ENCODE results near the gene CARD19.
"Not testable (repeated sequence)": the region's sequence is repeated elsewhere in the genome, so short reads cannot be mapped to it uniquely, and the experiment has no call there.

CARD19 gene

GRCh38 chr9:93100276-93100636, 4.2 kb downstream of the CARD19 start:
- Histone ChIP-seq H3F3A (ENCODE audit: control insufficient read depth, insufficient read depth) (0 out of 2 replicates have a peak, but pooled peaks cover 6% of the 10 kb centered on the region), H3K79me2 (ENCODE audit: control insufficient read depth, low read length) (peaks cover 16% of the 10 kb centered on the region)

GRCh38 chr9:93101086-93101485, 5.1 kb downstream of the CARD19 start:
- peaks cover 17% of the 10 kb centered on the region for H3K4me1 ChIP-seq (ENCODE audit: control insufficient read depth, low read length)
- H3F3A ChIP-seq (ENCODE audit: control insufficient read depth, insufficient read depth); H3K27me3 ChIP-seq (ENCODE audit: control insufficient read depth, low read length); H4K20me1 ChIP-seq (ENCODE audit: control insufficient read depth, insufficient read depth, low read depth, low read length); H3K9me3 ChIP-seq (ENCODE audit: control insufficient read depth, insufficient read depth, low read length); H3K4me2 ChIP-seq (ENCODE audit: low read length); H3K36me3 ChIP-seq (ENCODE audit: control insufficient read depth, low read length); H3K9me2 ChIP-seq (replicated peaks; ENCODE audit: control insufficient read depth, low read length); H3K4me3 ChIP-seq (ENCODE audit: low read length); H3K27ac ChIP-seq (ENCODE audit: low read depth, low read length): not testable (repeated sequence)
- H3K79me2 ChIP-seq (ENCODE audit: control insufficient read depth, low read length): peaks cover 16% of the 10 kb centered on the region

More at GRCh38 chr9:93100276-93100636, 4.2 kb downstream of the CARD19 start:
- peaks cover 15% of the 10 kb centered on the region for H3K4me1 ChIP-seq (ENCODE audit: control insufficient read depth, low read length)
- no peaks in the 10 kb centered on the region for H3K27me3 ChIP-seq (ENCODE audit: control insufficient read depth, low read length)
- H3K4me2 ChIP-seq (ENCODE audit: low read length): no peak overlapping the region
- H3K27ac ChIP-seq (ENCODE audit: low read depth, low read length): no peak overlapping the region
- H4K20me1 ChIP-seq (ENCODE audit: control insufficient read depth, insufficient read depth, low read depth, low read length): no peaks in the 10 kb centered on the region
- TF ChIP-seq, protein P1, sequence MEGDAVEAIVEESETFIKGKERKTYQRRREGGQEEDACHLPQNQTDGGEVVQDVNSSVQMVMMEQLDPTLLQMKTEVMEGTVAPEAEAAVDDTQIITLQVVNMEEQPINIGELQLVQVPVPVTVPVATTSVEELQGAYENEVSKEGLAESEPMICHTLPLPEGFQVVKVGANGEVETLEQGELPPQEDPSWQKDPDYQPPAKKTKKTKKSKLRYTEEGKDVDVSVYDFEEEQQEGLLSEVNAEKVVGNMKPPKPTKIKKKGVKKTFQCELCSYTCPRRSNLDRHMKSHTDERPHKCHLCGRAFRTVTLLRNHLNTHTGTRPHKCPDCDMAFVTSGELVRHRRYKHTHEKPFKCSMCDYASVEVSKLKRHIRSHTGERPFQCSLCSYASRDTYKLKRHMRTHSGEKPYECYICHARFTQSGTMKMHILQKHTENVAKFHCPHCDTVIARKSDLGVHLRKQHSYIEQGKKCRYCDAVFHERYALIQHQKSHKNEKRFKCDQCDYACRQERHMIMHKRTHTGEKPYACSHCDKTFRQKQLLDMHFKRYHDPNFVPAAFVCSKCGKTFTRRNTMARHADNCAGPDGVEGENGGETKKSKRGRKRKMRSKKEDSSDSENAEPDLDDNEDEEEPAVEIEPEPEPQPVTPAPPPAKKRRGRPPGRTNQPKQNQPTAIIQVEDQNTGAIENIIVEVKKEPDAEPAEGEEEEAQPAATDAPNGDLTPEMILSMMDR (IDR thresholded peaks at IDR 0.05; ENCODE audit: low read depth, low read length, poor library complexity, severe bottlenecking): no peak
- TF ChIP-seq EZH2phosphoT487 (IDR thresholded peaks at IDR 0.05; ENCODE audit: borderline replicate concordance, low read length): no peak
- H3K4me3 ChIP-seq (ENCODE audit: low read length): no peak overlapping the region
- H3K36me3 ChIP-seq (ENCODE audit: control insufficient read depth, low read length): no peaks in the 10 kb centered on the region
- no peaks in the 10 kb centered on the region for H3K9me2 ChIP-seq (replicated peaks; ENCODE audit: control insufficient read depth, low read length)
- H3K9me3 ChIP-seq (ENCODE audit: control insufficient read depth, insufficient read depth, low read length): no peaks in the 10 kb centered on the region

DNA sequence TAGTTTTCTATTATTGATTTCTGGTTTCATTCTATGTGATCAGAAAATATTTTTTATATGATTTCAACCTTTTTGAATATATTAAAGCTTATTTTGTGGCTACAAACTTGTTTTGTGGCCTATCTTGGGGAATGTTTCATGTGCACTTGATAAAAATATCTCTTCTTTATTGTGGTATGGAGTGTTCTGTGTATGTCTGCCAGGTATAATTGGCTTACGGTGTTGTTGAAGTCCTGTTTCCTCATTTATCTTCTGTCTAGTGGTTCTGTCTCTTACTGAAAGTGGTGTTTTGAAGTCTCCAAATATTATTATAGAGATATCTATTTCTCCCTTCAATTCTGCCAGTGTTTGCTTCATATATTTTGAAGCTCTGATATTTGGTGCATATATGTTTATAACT, 9.6 kb downstream of the CARD19 start:
- H4K20me1 ChIP-seq (ENCODE audit: control insufficient read depth, insufficient read depth, low read depth, low read length): no peaks in the 10 kb centered on the region
- 0 out of 2 replicates have a peak, but pooled peaks cover 6% of the 10 kb centered on the region for H3F3A ChIP-seq (ENCODE audit: control insufficient read depth, insufficient read depth)
- peaks cover 34% of the 10 kb centered on the region for H3K4me1 ChIP-seq (ENCODE audit: control insufficient read depth, low read length)
- TF ChIP-seq, protein P1 (IDR thresholded peaks at IDR 0.05; ENCODE audit: low read depth, low read length, poor library complexity, severe bottlenecking): no peak
- no peak for TF ChIP-seq EZH2phosphoT487 (IDR thresholded peaks at IDR 0.05; ENCODE audit: borderline replicate concordance, low read length)
- no peak overlapping the region for H3K4me3 ChIP-seq (ENCODE audit: low read length)
- H3K27me3 ChIP-seq (ENCODE audit: control insufficient read depth, low read length): no peaks in the 10 kb centered on the region
- no peaks in the 10 kb centered on the region for H3K9me3 ChIP-seq (ENCODE audit: control insufficient read depth, insufficient read depth, low read length)
- H3K27ac ChIP-seq (ENCODE audit: low read depth, low read length): no peak overlapping the region
- H3K9me2 ChIP-seq (replicated peaks; ENCODE audit: control insufficient read depth, low read length): no peaks in the 10 kb centered on the region
- peaks cover 1% of the 10 kb centered on the region; the same call in 1 of the 2 replicates for H3K79me2 ChIP-seq (ENCODE audit: control insufficient read depth, low read length)
- no peak overlapping the region for H3K4me2 ChIP-seq (ENCODE audit: low read length)
- no peaks in the 10 kb centered on the region; the same call in 1 of the 2 replicates for H3K36me3 ChIP-seq (ENCODE audit: control insufficient read depth, low read length)

DNA sequence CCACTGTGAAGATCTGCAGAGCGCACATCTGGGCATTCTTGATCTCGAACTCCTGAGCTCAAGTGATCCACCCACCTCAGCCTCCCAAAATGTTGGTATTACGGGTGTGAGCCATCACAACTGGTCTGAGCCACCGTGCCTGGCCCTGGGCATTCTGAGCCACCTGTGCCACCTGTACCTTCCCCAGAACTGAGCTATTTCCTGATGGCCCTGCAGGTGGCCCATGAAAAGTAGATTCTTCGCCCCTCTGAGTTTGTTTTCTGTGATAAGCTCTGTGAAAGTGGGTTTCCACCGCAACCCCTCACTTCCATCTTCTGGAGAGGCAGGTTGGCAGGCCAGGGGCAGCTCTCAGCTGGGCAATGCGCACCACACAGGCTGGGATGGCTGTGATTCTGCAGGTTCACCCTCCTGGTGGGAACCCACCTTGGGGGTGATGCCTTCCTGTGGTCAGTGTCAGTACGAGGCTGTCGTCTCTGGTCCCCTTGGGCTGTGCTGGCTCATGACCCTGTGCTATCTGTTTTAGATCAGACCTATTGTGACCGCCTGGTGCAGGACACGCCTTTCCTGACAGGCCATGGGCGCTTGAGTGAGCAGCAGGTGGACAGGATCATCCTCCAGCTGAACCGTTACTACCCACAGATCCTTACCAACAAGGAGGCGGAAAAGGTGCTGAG, 11.3 kb downstream of the CARD19 start:
- Histone ChIP-seq H3F3A (ENCODE audit: control insufficient read depth, insufficient read depth) (0 out of 2 replicates have a peak, but pooled peaks cover 6% of the 10 kb centered on the region), H4K20me1 (ENCODE audit: control insufficient read depth, insufficient read depth, low read depth, low read length) (no peaks in the 10 kb centered on the region), H3K9me3 (ENCODE audit: control insufficient read depth, insufficient read depth, low read length) (no peaks in the 10 kb centered on the region), H3K27ac (ENCODE audit: low read depth, low read length) (no peak overlapping the region), H3K27me3 (ENCODE audit: control insufficient read depth, low read length) (no peaks in the 10 kb centered on the region), H3K79me2 (ENCODE audit: control insufficient read depth, low read length) (no peaks in the 10 kb centered on the region), H3K4me1 (ENCODE audit: control insufficient read depth, low read length) (peaks cover 50% of the 10 kb centered on the region), H3K36me3 (ENCODE audit: control insufficient read depth, low read length) (no peaks in the 10 kb centered on the region; the same call in 1 of the 2 replicates), H3K4me3 (ENCODE audit: low read length) (no peak overlapping the region), H3K4me2 (ENCODE audit: low read length) (no peak overlapping the region), H3K9me2 (replicated peaks; ENCODE audit: control insufficient read depth, low read length) (no peaks in the 10 kb centered on the region)
- TF ChIP-seq EZH2phosphoT487 (IDR thresholded peaks at IDR 0.05; ENCODE audit: borderline replicate concordance, low read length): no peak
- TF ChIP-seq, protein P1 (IDR thresholded peaks at IDR 0.05; ENCODE audit: low read depth, low read length, poor library complexity, severe bottlenecking): no peak

All from DOHH2 (cell line).